ENCODE measurements around the gene KLRD1. TPM values are rescaled to one million over a fixed set of nuclear protein-coding genes. Genes with fewer than 3 reads are reported as not detected.
A peak's percentile ranks its signal among the peaks of the same experiment; 100 is the strongest.

KLRD1 gene
- total and polyA plus RNA-seq, 10 donors: 1.7 to 60.3 (median 29.0) TPM

GRCh38 chr12:10285919-10286318 is 21.8 kb upstream of the KLRD1 start:
- no peak for TF ChIP-seq CTCF (IDR thresholded peaks at IDR 0.05 in 8 of 11, conservative IDR thresholded peaks at IDR 0.05 in 3 of 11)
- peak in 1 of 3 donors; percentile 75 for TF ChIP-seq POLR2AphosphoS5 (IDR thresholded peaks at IDR 0.05)
- no peak for DNase-seq
- WGBS, 5 donors: 60 to 66% (median 62%) methylated on average over 6 of the region's 6 CpGs

GRCh38 chr12:10289005-10289754 is 18.5 kb upstream of the KLRD1 start:
- H3K4me3 ChIP-seq: peak overlapping the region in 1 of 8 donors; percentile 27
- DNase-seq: no peak
- H3K4me1 ChIP-seq: peaks cover 0 to 4% (median 0%) of the 10 kb centered on the region in 6 donors
- 71 to 82% (median 73%) methylated on average over 6 of the region's 6 CpGs for WGBS, 5 donors
- H3K27me3 ChIP-seq (replicated peaks in 1 of 7): no peaks in the 10 kb centered on the region
- no peaks in the 10 kb centered on the region for H3K36me3 ChIP-seq
- TF ChIP-seq POLR2AphosphoS5 (IDR thresholded peaks at IDR 0.05): peak in 1 of 3 donors; percentile 70
- TF ChIP-seq POLR2A (IDR thresholded peaks at IDR 0.05): no peak
- no peaks in the 10 kb centered on the region for H3K9me3 ChIP-seq
- intact Hi-C loops (cut with DNase I; ENCODE audit: low total_unique reads): no loop called here
- H3K27ac ChIP-seq: peak overlapping the region in 5 of 8 donors; percentile 1 to 77 (median 41)

More at GRCh38 chr12:10285919-10286318, 21.8 kb upstream of the KLRD1 start:
- Histone ChIP-seq H3K4me1 (no peaks in the 10 kb centered on the region), H3K27ac (peak overlapping the region in 4 of 8 donors; percentile 22 to 82 (median 55)), H3K9me3 (no peaks in the 10 kb centered on the region), H3K36me3 (no peaks in the 10 kb centered on the region), H3K27me3 (replicated peaks in 1 of 7) (no peaks in the 10 kb centered on the region), H3K4me3 (no peak overlapping the region)
- intact Hi-C loops (cut with DNase I; ENCODE audit: low total_unique reads): no loop called here

GRCh38 chr12:10291030-10291429 is 16.6 kb upstream of the KLRD1 start:
- DNase-seq: no peak
- Histone ChIP-seq H3K27me3 (replicated peaks in 1 of 7) (no peaks in the 10 kb centered on the region), H3K27ac (peak overlapping the region in 4 of 8 donors; percentile 26 to 77 (median 52)), H3K4me1 (peaks cover 0 to 4% (median 0%) of the 10 kb centered on the region in 6 donors), H3K4me3 (peak overlapping the region in 1 of 8 donors; percentile 27), H3K36me3 (no peaks in the 10 kb centered on the region), H3K9me3 (no peaks in the 10 kb centered on the region)
- TF ChIP-seq POLR2A (IDR thresholded peaks at IDR 0.05) (no peak), POLR2AphosphoS5 (IDR thresholded peaks at IDR 0.05) (no peak), CTCF (IDR thresholded peaks at IDR 0.05 in 8 of 11, conservative IDR thresholded peaks at IDR 0.05 in 3 of 11) (no peak)
- intact Hi-C loops (cut with DNase I; ENCODE audit: low total_unique reads): no loop called here

GRCh38 chr12:10293151-10293550 is 14.5 kb upstream of the KLRD1 start:
- Histone ChIP-seq H3K4me3 (no peak overlapping the region), H3K27me3 (replicated peaks in 1 of 7) (no peaks in the 10 kb centered on the region), H3K36me3 (no peaks in the 10 kb centered on the region), H3K9me3 (no peaks in the 10 kb centered on the region), H3K27ac (peak overlapping the region in 3 of 8 donors; percentile 10 to 68 (median 62)), H3K4me1 (peaks cover 0 to 4% (median 0%) of the 10 kb centered on the region in 6 donors)
- 65 to 84% (median 76%) methylated on average over 4 of the region's 4 CpGs for WGBS, 5 donors
- no peak for DNase-seq
- intact Hi-C loops (cut with DNase I; ENCODE audit: low total_unique reads): no loop called here
- TF ChIP-seq CTCF (IDR thresholded peaks at IDR 0.05 in 8 of 11, conservative IDR thresholded peaks at IDR 0.05 in 3 of 11): no peak
- TF ChIP-seq POLR2A (IDR thresholded peaks at IDR 0.05): no peak
- TF ChIP-seq POLR2AphosphoS5 (IDR thresholded peaks at IDR 0.05): no peak
